Astrocyte (in vitro differentiated cells and primary cell): ENCODE results near the gene PRSS21. TPM values are rescaled to one million over a fixed set of nuclear protein-coding genes. Genes with fewer than 3 reads are reported as not detected.

Source experiments
- DNase-seq: peaks from one replicate; pipeline ENCODE4 v3.0.0-alpha.2; 2010; ENCODE audit warnings: low read depth
- FAIRE-seq: peaks from 2 replicates; lab custom pipeline; 2011; peaks lifted over from hg19 to GRCh38; lab: Jason Lieb, UNC
- H2AFZ ChIP-seq: 2 replicates; pipeline ENCODE4 v1.6.0; 2012; ENCODE audit warnings: low read depth, low read length, inconsistent platforms
- H3K27ac ChIP-seq: 2 replicates; pipeline ENCODE4 v1.5.1; 2011; ENCODE audit warnings: low read depth, low read length, inconsistent platforms
- H3K27me3 ChIP-seq: 2 replicates; pipeline ENCODE4 v1.6.0; 2011; ENCODE audit warnings: low read length, inconsistent platforms; ENCODE audit not compliant: insufficient read depth
- H3K36me3 ChIP-seq: 2 replicates; pipeline ENCODE4 v1.5.1; 2011; ENCODE audit warnings: low read length, inconsistent platforms; ENCODE audit not compliant: insufficient read depth
- H3K4me1 ChIP-seq: 2 replicates; pipeline ENCODE4 v1.5.1; 2011; ENCODE audit warnings: low read length, inconsistent platforms; ENCODE audit not compliant: insufficient read depth
- H3K4me2 ChIP-seq: 2 replicates; pipeline ENCODE4 v1.6.0; 2012; ENCODE audit warnings: low read length, inconsistent platforms
- H3K4me3 ChIP-seq: 2 replicates; pipeline ENCODE4 v1.5.1; 2011; ENCODE audit warnings: low read depth, mild to moderate bottlenecking, low read length, inconsistent platforms; ENCODE audit not compliant: insufficient read depth
- H3K79me2 ChIP-seq: 2 replicates; pipeline ENCODE4 v1.6.0; 2012; ENCODE audit warnings: mild to moderate bottlenecking, low read length, inconsistent platforms; ENCODE audit not compliant: insufficient read depth
- H3K9ac ChIP-seq: 2 replicates; pipeline ENCODE4 v1.6.0; 2012; ENCODE audit warnings: mild to moderate bottlenecking, low read length, inconsistent platforms
- H3K9me3 ChIP-seq: 2 replicates; pipeline ENCODE4 v1.5.1; 2012; ENCODE audit warnings: low read depth, mild to moderate bottlenecking, low read length, inconsistent platforms; ENCODE audit not compliant: insufficient read depth
- H4K20me1 ChIP-seq: 2 replicates; pipeline ENCODE4 v1.6.0; 2012; ENCODE audit warnings: low read length, inconsistent platforms; ENCODE audit not compliant: insufficient read depth
- H3K27ac Mint-ChIP-seq: one replicate; pipeline ENCODE4 v1.8.0; 2021; ENCODE audit warnings: mild to moderate bottlenecking, mixed read lengths; ENCODE audit not compliant: unreplicated experiment
- H3K27me3 Mint-ChIP-seq: one replicate; pipeline ENCODE4 v1.8.0; 2021; ENCODE audit warnings: low read depth, mixed read lengths; ENCODE audit not compliant: unreplicated experiment
- H3K36me3 Mint-ChIP-seq: one replicate; pipeline ENCODE4 v1.8.0; 2021; ENCODE audit warnings: low read depth, mixed read lengths; ENCODE audit not compliant: unreplicated experiment
- H3K4me1 Mint-ChIP-seq: one replicate; pipeline ENCODE4 v1.8.0; 2021; ENCODE audit warnings: low read depth, mixed read lengths; ENCODE audit not compliant: unreplicated experiment
- H3K4me3 Mint-ChIP-seq: one replicate; pipeline ENCODE4 v1.8.0; 2021; ENCODE audit warnings: mild to moderate bottlenecking, moderate library complexity, mixed read lengths; ENCODE audit not compliant: unreplicated experiment
- H3K9me3 Mint-ChIP-seq: one replicate; pipeline ENCODE4 v1.8.0; 2021; ENCODE audit warnings: mild to moderate bottlenecking, mixed read lengths; ENCODE audit not compliant: unreplicated experiment
- CTCF ChIP-seq: IDR thresholded peaks from 2 replicates; pipeline ENCODE4 v1.5.1; 2011; ENCODE audit warnings: low read depth, mild to moderate bottlenecking, inconsistent platforms, low read length, moderate library complexity; ENCODE audit not compliant: insufficient read depth
- EZH2 ChIP-seq: IDR thresholded peaks from 2 replicates; pipeline ENCODE4 v1.6.1; 2012; ENCODE audit warnings: mild to moderate bottlenecking, low read length, inconsistent platforms; ENCODE audit not compliant: insufficient read depth
- total RNA-seq: library from RNA; stranded (reverse); gene quantifications from 2 replicates; pipeline ENCODE4 v1.2.1, GENCODE V29; 2021

Gene PRSS21
- total RNA-seq, 1 donor from 2014 or later, result not detected

DNA sequence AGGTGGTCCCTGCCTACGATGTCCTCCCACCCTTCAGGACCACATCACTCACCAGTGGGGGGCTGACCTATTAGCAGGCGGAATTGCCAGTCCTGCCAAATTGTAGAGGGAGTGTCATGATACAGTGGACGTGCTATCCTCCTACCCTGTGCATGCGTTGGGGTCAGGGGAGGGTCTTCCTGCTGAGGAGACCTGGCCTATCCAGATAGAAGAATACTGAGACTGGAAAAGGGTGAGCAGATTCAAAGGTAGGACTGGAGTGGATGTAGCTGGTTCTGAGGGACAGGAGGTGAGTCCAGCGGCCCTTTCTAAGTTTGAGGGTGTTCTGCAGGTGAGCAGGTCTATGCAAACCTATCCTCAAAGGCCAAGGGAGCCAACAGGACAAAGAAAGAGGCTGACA lies 10.8 kb upstream of the PRSS21 start:
- peaks cover 14% of the 10 kb centered on the region for H3K9me3 ChIP-seq
- no peak overlapping the region for H3K4me2 ChIP-seq
- no peaks in the 10 kb centered on the region for H3K4me1 Mint-ChIP-seq
- no peak overlapping the region for H3K27ac ChIP-seq
- H3K27ac Mint-ChIP-seq, result no peak overlapping the region
- TF ChIP-seq EZH2 (no peak), CTCF (no peak)
- H3K36me3 ChIP-seq, result no peaks in the 10 kb centered on the region
- H3K79me2 ChIP-seq, result no peaks in the 10 kb centered on the region
- no peak overlapping the region for H3K4me3 ChIP-seq
- no peaks in the 10 kb centered on the region for H4K20me1 ChIP-seq
- no peak overlapping the region for H3K9ac ChIP-seq
- no peaks in the 10 kb centered on the region for H3K4me1 ChIP-seq
- H3K9me3 Mint-ChIP-seq, result peaks cover 27% of the 10 kb centered on the region
- peaks cover 7% of the 10 kb centered on the region for H3K36me3 Mint-ChIP-seq
- no peak overlapping the region for H2AFZ ChIP-seq
- H3K27me3 ChIP-seq, result peaks cover 22% of the 10 kb centered on the region
- no peak overlapping the region for H3K4me3 Mint-ChIP-seq
- no peak for FAIRE-seq
- no peak for DNase-seq
- H3K27me3 Mint-ChIP-seq, result peaks cover 50% of the 10 kb centered on the region

DNA sequence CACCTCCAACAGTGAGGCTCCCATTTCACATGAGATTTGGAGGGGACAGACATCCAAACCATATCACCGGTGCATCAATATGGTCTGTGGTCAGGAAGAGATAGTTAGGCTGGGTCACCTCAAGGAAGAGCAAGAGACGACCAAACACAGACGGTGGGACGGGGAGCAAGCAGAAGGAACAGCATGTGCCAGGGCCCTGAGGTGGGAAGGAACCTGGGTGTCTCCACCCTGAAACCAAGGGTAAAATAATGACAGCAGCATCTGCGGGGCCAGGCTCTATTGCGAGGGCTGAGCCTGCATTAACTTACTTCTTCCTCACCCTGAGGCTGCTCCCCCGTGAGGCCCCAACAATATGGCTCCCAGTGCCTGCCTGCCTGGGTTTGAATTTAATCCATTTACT lies 8.9 kb upstream of the PRSS21 start:
- no peak overlapping the region for H3K4me2 ChIP-seq
- no peak overlapping the region for H3K27ac ChIP-seq
- no peak overlapping the region for H3K9ac ChIP-seq
- Mint-ChIP-seq H3K9me3 (peaks cover 25% of the 10 kb centered on the region), H3K4me1 (peaks cover 1% of the 10 kb centered on the region), H3K36me3 (peaks cover 7% of the 10 kb centered on the region), H3K27me3 (peaks cover 60% of the 10 kb centered on the region), H3K27ac (no peak overlapping the region), H3K4me3 (no peak overlapping the region)
- H4K20me1 ChIP-seq, result no peaks in the 10 kb centered on the region
- H3K4me3 ChIP-seq, result no peak overlapping the region
- H3K4me1 ChIP-seq, result no peaks in the 10 kb centered on the region
- DNase-seq (no peak), FAIRE-seq (no peak)
- H3K9me3 ChIP-seq, result peaks cover 14% of the 10 kb centered on the region
- no peak overlapping the region for H2AFZ ChIP-seq
- TF ChIP-seq EZH2, result no peak
- no peak for TF ChIP-seq CTCF
- H3K79me2 ChIP-seq, result no peaks in the 10 kb centered on the region
- peaks cover 25% of the 10 kb centered on the region for H3K27me3 ChIP-seq
- H3K36me3 ChIP-seq, result no peaks in the 10 kb centered on the region

GRCh38 chr16:2809149-2809760 lies 7.8 kb upstream of the PRSS21 start:
- H3K27me3 ChIP-seq, result peaks cover 24% of the 10 kb centered on the region
- H3K27ac Mint-ChIP-seq, result no peak overlapping the region
- no peak overlapping the region for H3K9ac ChIP-seq
- H3K4me3 ChIP-seq, result no peak overlapping the region
- H3K4me2 ChIP-seq, result no peak overlapping the region
- H3K27me3 Mint-ChIP-seq, result peaks cover 52% of the 10 kb centered on the region
- FAIRE-seq, result no peak
- H4K20me1 ChIP-seq, result no peaks in the 10 kb centered on the region
- DNase-seq, result no peak
- H3K36me3 Mint-ChIP-seq, result peaks cover 6% of the 10 kb centered on the region
- H3K4me3 Mint-ChIP-seq, result no peak overlapping the region
- H3K9me3 Mint-ChIP-seq, result peaks cover 21% of the 10 kb centered on the region
- H3K9me3 ChIP-seq, result peaks cover 10% of the 10 kb centered on the region
- peaks cover 1% of the 10 kb centered on the region for H3K4me1 Mint-ChIP-seq
- no peak overlapping the region for H2AFZ ChIP-seq
- H3K79me2 ChIP-seq, result no peaks in the 10 kb centered on the region
- H3K27ac ChIP-seq, result no peak overlapping the region
- no peak for TF ChIP-seq CTCF
- no peak for TF ChIP-seq EZH2
- no peaks in the 10 kb centered on the region for H3K36me3 ChIP-seq
- H3K4me1 ChIP-seq, result no peaks in the 10 kb centered on the region
